ENCODE data around the gene SCN4A.
"Not testable (repeated sequence)": the region's sequence is repeated elsewhere in the genome, so short reads cannot be mapped to it uniquely, and the experiment has no call there.

GRCh38 chr17:63920779-63921178 is 51.9 kb downstream of the SCN4A start:
- TF ChIP-seq CTCF (IDR thresholded peaks at IDR 0.05; ENCODE audit: borderline replicate concordance, extremely low read depth, low read length, poor library complexity, severe bottlenecking); EZH2 (IDR thresholded peaks at IDR 0.05; ENCODE audit: borderline replicate concordance, low read depth, low read length, severe bottlenecking): not testable (repeated sequence)

Data from DND-41 (cell line).